OCI-LY7 (cell line): Measurements from ENCODE around the gene ZNF592. TPM values are rescaled to one million over a fixed set of nuclear protein-coding genes. Genes with fewer than 3 reads are reported as not detected.

Experiments used
- BruUV-seq: library from RNA; stranded (reverse); fragments of 400-500 nt; replicated peaks from 2 replicates; lab custom pipeline; 2021; lab: Mats Ljungman, UMichigan
- CTCF ChIA-PET: fragments of 300-600 bp; sonication (Branson Sonifier 250); formaldehyde crosslinking; loops from one replicate; lab custom pipeline; 2022; ENCODE audit warnings: antibody characterized with exemption; ENCODE audit not compliant: unreplicated experiment; lab: Charles Lee
- POLR2A ChIA-PET: fragments of 300-600 bp; sonication (Branson Sonifier 250); formaldehyde crosslinking; loops from one replicate; lab custom pipeline; 2022; ENCODE audit warnings: antibody characterized with exemption; lab: Charles Lee
- DNase-seq: peaks from one replicate; pipeline ENCODE4 v3.0.0-alpha.2; 2015; ENCODE audit warnings: low spot score
- H2AFZ ChIP-seq: fragments of 200-600 bp; sonication (generic), shearing (Covaris generic); 2 replicates; pipeline ENCODE4 v1.6.1; 2014; ENCODE audit warnings: mild to moderate bottlenecking, antibody characterized with exemption, low read length, moderate library complexity
- H3K27ac ChIP-seq: fragments of 200-600 bp; sonication (generic); 2 replicates; pipeline ENCODE4 v1.5.1; 2014; ENCODE audit warnings: mixed run types, low read depth, mild to moderate bottlenecking, moderate library complexity, low read length, inconsistent platforms; ENCODE audit not compliant: poor library complexity, severe bottlenecking
- H3K36me3 ChIP-seq: fragments of 200-600 bp; sonication (generic); 2 replicates; pipeline ENCODE4 v1.6.1; 2014; ENCODE audit warnings: mild to moderate bottlenecking, antibody characterized with exemption, low read length, moderate library complexity, mixed read lengths; ENCODE audit not compliant: insufficient read depth
- H3K4me1 ChIP-seq: fragments of 200-600 bp; sonication (generic); 2 replicates; pipeline ENCODE4 v1.5.1; 2014; ENCODE audit warnings: mild to moderate bottlenecking, low read length; ENCODE audit not compliant: insufficient read depth, poor library complexity, severe bottlenecking
- H3K4me2 ChIP-seq: fragments of 200-600 bp; sonication (generic); 2 replicates; pipeline ENCODE4 v1.6.1; 2014; ENCODE audit warnings: mild to moderate bottlenecking, low read length
- H3K4me3 ChIP-seq: fragments of 200-600 bp; sonication (generic); 2 replicates; pipeline ENCODE4 v1.5.1; 2014; ENCODE audit warnings: mild to moderate bottlenecking, low read depth, low read length; ENCODE audit not compliant: poor library complexity, severe bottlenecking
- H3K79me2 ChIP-seq: fragments of 200-600 bp; sonication (generic); 2 replicates; pipeline ENCODE4 v1.6.1; 2016; ENCODE audit warnings: low read depth, mild to moderate bottlenecking, low read length, moderate library complexity, mixed read lengths; ENCODE audit not compliant: insufficient read depth
- H3K9me2 ChIP-seq: fragments of 200-600 bp; sonication (generic); 2 replicates; pipeline ENCODE4 v1.6.1; 2016; ENCODE audit warnings: mild to moderate bottlenecking, low read length, mixed read lengths; ENCODE audit not compliant: insufficient read depth
- H3K9me3 ChIP-seq: fragments of 200-600 bp; sonication (generic); 2 replicates; pipeline ENCODE4 v1.6.1; 2014; ENCODE audit warnings: mild to moderate bottlenecking, mixed run types, low read length, mixed read lengths
- H4K20me1 ChIP-seq: fragments of 200-600 bp; sonication (generic); 2 replicates; pipeline ENCODE4 v1.6.1; 2014; ENCODE audit warnings: mild to moderate bottlenecking, antibody characterized with exemption, low read length, moderate library complexity, mixed read lengths; ENCODE audit not compliant: insufficient read depth
- CTCF ChIP-seq: fragments of 200-600 bp; sonication (generic); conservative IDR thresholded peaks from 2 replicates; pipeline ENCODE4 v1.5.1; 2014; ENCODE audit warnings: mild to moderate bottlenecking, antibody characterized with exemption, low read length, moderate library complexity, mixed read lengths
- EZH2phosphoT487 ChIP-seq: fragments of 200-600 bp; sonication (generic); IDR thresholded peaks from 2 replicates; pipeline ENCODE4 v1.6.1; 2018; ENCODE audit warnings: low read depth, borderline replicate concordance, mild to moderate bottlenecking, mixed run types, antibody characterized with exemption, low read length, moderate library complexity, mixed read lengths
- intact Hi-C: fragments of 100-400 bp; cut with micrococcal nuclease; formaldehyde crosslinking; loops from one replicate; pipeline ENCODE4 v1.10.0; 2022; ENCODE audit not compliant: unreplicated experiment
- total RNA-seq, 2 experiments: library from RNA; depleted of rRNA in 1 of 2; stranded (reverse); fragments of >200 nt in 1 of 2; shearing (Covaris generic) in 1 of 2; gene quantifications; 2 replicates each; pipeline ENCODE4 v1.2.3, GENCODE V29; 2014 to 2022

The ZNF592 gene
- total RNA-seq, 2 experiments from 2014 or later, result 23.0 to 41.3 TPM

GRCh38 chr15:84842781-84843180 lies 94.4 kb downstream of the ZNF592 start:
- intact Hi-C loops, result loop anchor here (10.0 kb wide), 1 partner anchor 322 kb away; no protein-coding TSS in a partner anchor
- H4K20me1 ChIP-seq, result no peaks in the 10 kb centered on the region
- no peak for DNase-seq
- TF ChIP-seq EZH2phosphoT487, result no peak
- no peak for TF ChIP-seq CTCF
- H3K79me2 ChIP-seq, result no peaks in the 10 kb centered on the region
- H3K4me3 ChIP-seq, result no peak overlapping the region
- no peak overlapping the region for H3K27ac ChIP-seq
- no peak overlapping the region for H3K4me2 ChIP-seq
- no peak overlapping the region for H2AFZ ChIP-seq
- H3K9me3 ChIP-seq, result peaks cover 11% of the 10 kb centered on the region; the same call in 1 of the 2 replicates
- no TSS peak for BruUV-seq
- no peaks in the 10 kb centered on the region for H3K9me2 ChIP-seq
- ChIA-PET CTCF (no interaction called here), POLR2A (no interaction called here)
- no peaks in the 10 kb centered on the region for H3K36me3 ChIP-seq
- H3K4me1 ChIP-seq, result no peaks in the 10 kb centered on the region

- H4K20me1 ChIP-seq, result no peaks in the 10 kb centered on the region
- POLR2A ChIA-PET, result no interaction called here
- CTCF ChIA-PET, result no interaction called here
These were observed 96.6 kb downstream of the ZNF592 start for GRCh38 chr15:84844964-84845363.

More at GRCh38 chr15:84844964-84845363, 96.6 kb downstream of the ZNF592 start:
- H3K79me2 ChIP-seq, result no peaks in the 10 kb centered on the region
- TF ChIP-seq EZH2phosphoT487 (no peak), CTCF (no peak)
- no peaks in the 10 kb centered on the region for H3K4me1 ChIP-seq
- no peak overlapping the region for H3K27ac ChIP-seq
- no peak overlapping the region for H2AFZ ChIP-seq
- no peaks in the 10 kb centered on the region for H3K36me3 ChIP-seq
- H3K4me3 ChIP-seq, result no peak overlapping the region
- no peak overlapping the region for H3K4me2 ChIP-seq
- intact Hi-C loops, result loop anchor here (1.0 to 10.0 kb wide), 3 partner anchors 83 to 320 kb away; no protein-coding TSS in a partner anchor
- no TSS peak for BruUV-seq
- DNase-seq, result no peak
- no peaks in the 10 kb centered on the region for H3K9me2 ChIP-seq
- H3K9me3 ChIP-seq, result peaks cover 11% of the 10 kb centered on the region; the same call in 1 of the 2 replicates
